HepG2 (cell line): ENCODE data around the gene TM4SF18. TPM values are rescaled to one million over a fixed set of nuclear protein-coding genes. Genes with fewer than 3 reads are reported as not detected.

Source experiments
- E2F2 ChIP-seq: sonication (generic); formaldehyde crosslinking; IDR thresholded peaks from 2 replicates; pipeline ENCODE4 v1.4.0; 2020; ENCODE audit warnings: missing genetic modification reagents, borderline replicate concordance
- FUBP1 ChIP-seq: sonication (generic); formaldehyde crosslinking; IDR thresholded peaks from 2 replicates; pipeline ENCODE4 v1.5.1; 2020; ENCODE audit warnings: missing genetic modification reagents, mild to moderate bottlenecking, borderline replicate concordance
- GATAD2A ChIP-seq: IDR thresholded peaks from 2 replicates; pipeline ENCODE4 v1.6.1; 2016
- GFI1 ChIP-seq: sonication (generic); formaldehyde crosslinking; IDR thresholded peaks from 2 replicates; pipeline ENCODE4 v1.5.0; 2020; ENCODE audit warnings: missing genetic modification reagents, mild to moderate bottlenecking, borderline replicate concordance
- HMG20A ChIP-seq: IDR thresholded peaks from 2 replicates; pipeline ENCODE4 v1.6.1; 2016; ENCODE audit warnings: borderline replicate concordance
- HNRNPUL1 ChIP-seq: fragments of 200-400 bp; formaldehyde crosslinking; IDR thresholded peaks from 2 replicates; pipeline ENCODE4 v1.6.1; 2017; ENCODE audit warnings: low read depth, mild to moderate bottlenecking, low read length, moderate library complexity
- KDM2A ChIP-seq: sonication (generic); formaldehyde crosslinking; IDR thresholded peaks from 2 replicates; pipeline ENCODE4 v1.4.0; 2020; ENCODE audit warnings: low read depth, missing genetic modification reagents, borderline replicate concordance
- KDM4B ChIP-seq: sonication (generic); formaldehyde crosslinking; IDR thresholded peaks from 2 replicates; pipeline ENCODE4 v1.4.0; 2020; ENCODE audit warnings: missing genetic modification reagents
- MEF2D ChIP-seq: sonication (generic); formaldehyde crosslinking; IDR thresholded peaks from 2 replicates; pipeline ENCODE4 v1.5.1; 2020; ENCODE audit warnings: mild to moderate bottlenecking, missing genetic modification reagents
- NR1H2 ChIP-seq: sonication (generic); formaldehyde crosslinking; IDR thresholded peaks from 2 replicates; pipeline ENCODE4 v1.8.1; 2022; ENCODE audit warnings: low read depth, missing genetic modification reagents, borderline replicate concordance
- NR2F6 ChIP-seq, 2 experiments: IDR thresholded peaks; 2 replicates each; pipeline ENCODE4 v1.6.1; 2016; ENCODE audit warnings: antibody characterized with exemption in 1 of 2, mild to moderate bottlenecking in 1 of 2
- POLR2AphosphoS5 ChIP-seq: IDR thresholded peaks from 2 replicates; pipeline ENCODE4 v1.6.1; 2012; ENCODE audit warnings: low read depth, low read length
- REXO4 ChIP-seq: sonication (generic); formaldehyde crosslinking; IDR thresholded peaks from 2 replicates; pipeline ENCODE4 v1.8.0; 2022; ENCODE audit warnings: missing genetic modification reagents, mild to moderate bottlenecking, borderline replicate concordance
- SP1 ChIP-seq, 2 experiments: fragments of 450-650 bp in 1 of 2; sonication (generic) in 1 of 2; formaldehyde crosslinking in 1 of 2; IDR thresholded peaks; 2 replicates each; pipeline versions ENCODE4 v1.4.0 to v1.6.1; 2016 to 2020; ENCODE audit warnings: missing genetic modification reagents in 1 of 2
- SUZ12 ChIP-seq: fragments of 150-350 bp; IDR thresholded peaks from 2 replicates; pipeline ENCODE4 v1.6.1; 2014; ENCODE audit warnings: low read depth, low read length
- ZNF550 ChIP-seq: sonication (generic); formaldehyde crosslinking; IDR thresholded peaks from 2 replicates; pipeline ENCODE4 v1.4.0; 2020; ENCODE audit warnings: mild to moderate bottlenecking, missing genetic modification reagents, borderline replicate concordance
- ZNF607 ChIP-seq: sonication (generic); formaldehyde crosslinking; IDR thresholded peaks from 2 replicates; pipeline ENCODE4 v1.5.1; 2020; ENCODE audit warnings: missing genetic modification reagents, mild to moderate bottlenecking, borderline replicate concordance
- ZNF746 ChIP-seq: sonication (generic); formaldehyde crosslinking; IDR thresholded peaks from 2 replicates; pipeline ENCODE4 v1.8.0; 2022; ENCODE audit warnings: mild to moderate bottlenecking, missing genetic modification reagents
- polyA plus RNA-seq, 8 experiments: library from polyadenylated mRNA; depleted of rRNA in 3 of 8; stranded (reverse) in 7 of 8; unstranded in 1 of 8; fragments of >200 nt; fragmentation: Illumina TruSeq in 4 of 8; extraction: Trizol in 4 of 8; gene quantifications; 2 replicates each; pipeline versions ENCODE4 v1.2.1 to v1.2.3, GENCODE V29; 2011 to 2016; ENCODE audit warnings: low read depth in 4 of 8, missing spikeins in 1 of 8, mixed read lengths in 1 of 8; ENCODE audit not compliant: insufficient read depth in 1 of 8
- total RNA-seq, 5 experiments: library from RNA; depleted of rRNA; stranded (reverse); fragments of >200 nt; fragmentation: Illumina TruSeq; extraction: Trizol; gene quantifications; 2 replicates each; pipeline ENCODE4 v1.2.3, GENCODE V29; 2016; ENCODE audit warnings: low read depth in 1 of 5
- TF ChIP-seq, protein P1 (sequence below): sonication (generic); formaldehyde crosslinking; IDR thresholded peaks from 2 replicates; pipeline ENCODE4 v1.5.0; 2020; ENCODE audit warnings: mild to moderate bottlenecking, missing genetic modification reagents, moderate library complexity
- TF ChIP-seq, protein P2 (sequence below): sonication (generic); formaldehyde crosslinking; IDR thresholded peaks from 2 replicates; pipeline ENCODE4 v1.4.0; 2020; ENCODE audit warnings: mild to moderate bottlenecking, missing genetic modification reagents

The TM4SF18 gene
- total and polyA plus RNA-seq, 2 of the 13 experiments (the other 11 are each of a cell fraction or from before 2014, with no cell fraction given), result 0.15 TPM; not detected in 1

GRCh38 chr3:149368201-149368673 is 34.8 kb upstream of the TM4SF18 start (continued):
- TF ChIP-seq ZNF550, result no peak
- no peak for TF ChIP-seq MEF2D (CRISPR knock-in tag)
- TF ChIP-seq KDM4B, result no peak
- TF ChIP-seq REXO4, result no peak
- no peak for TF ChIP-seq ZNF607 (CRISPR knock-in tag)
- TF ChIP-seq SUZ12, result no peak
- no peak for TF ChIP-seq SP1 (IDR thresholded peaks at IDR 0.05)
- 0 out of 2 replicates have a peak, but pooled peaks have one; percentile 6 for TF ChIP-seq SP1 (CRISPR knock-in tag; IDR thresholded peaks at IDR 0.05)
- TF ChIP-seq ZNF746 (CRISPR knock-in tag), result no peak
- peak; percentile 45; the same call in 1 of the 2 replicates for TF ChIP-seq KDM2A (CRISPR knock-in tag)
- TF ChIP-seq GATAD2A (CRISPR knock-in tag), result peak; percentile 17; the same call in 1 of the 2 replicates
- TF ChIP-seq, protein P1, sequence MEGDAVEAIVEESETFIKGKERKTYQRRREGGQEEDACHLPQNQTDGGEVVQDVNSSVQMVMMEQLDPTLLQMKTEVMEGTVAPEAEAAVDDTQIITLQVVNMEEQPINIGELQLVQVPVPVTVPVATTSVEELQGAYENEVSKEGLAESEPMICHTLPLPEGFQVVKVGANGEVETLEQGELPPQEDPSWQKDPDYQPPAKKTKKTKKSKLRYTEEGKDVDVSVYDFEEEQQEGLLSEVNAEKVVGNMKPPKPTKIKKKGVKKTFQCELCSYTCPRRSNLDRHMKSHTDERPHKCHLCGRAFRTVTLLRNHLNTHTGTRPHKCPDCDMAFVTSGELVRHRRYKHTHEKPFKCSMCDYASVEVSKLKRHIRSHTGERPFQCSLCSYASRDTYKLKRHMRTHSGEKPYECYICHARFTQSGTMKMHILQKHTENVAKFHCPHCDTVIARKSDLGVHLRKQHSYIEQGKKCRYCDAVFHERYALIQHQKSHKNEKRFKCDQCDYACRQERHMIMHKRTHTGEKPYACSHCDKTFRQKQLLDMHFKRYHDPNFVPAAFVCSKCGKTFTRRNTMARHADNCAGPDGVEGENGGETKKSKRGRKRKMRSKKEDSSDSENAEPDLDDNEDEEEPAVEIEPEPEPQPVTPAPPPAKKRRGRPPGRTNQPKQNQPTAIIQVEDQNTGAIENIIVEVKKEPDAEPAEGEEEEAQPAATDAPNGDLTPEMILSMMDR (CRISPR knock-in tag), result peak; percentile 31
- peak; percentile 18; the same call in 1 of the 2 replicates for TF ChIP-seq HNRNPUL1
- TF ChIP-seq E2F2 (CRISPR knock-in tag), result no peak
- TF ChIP-seq, protein P2, sequence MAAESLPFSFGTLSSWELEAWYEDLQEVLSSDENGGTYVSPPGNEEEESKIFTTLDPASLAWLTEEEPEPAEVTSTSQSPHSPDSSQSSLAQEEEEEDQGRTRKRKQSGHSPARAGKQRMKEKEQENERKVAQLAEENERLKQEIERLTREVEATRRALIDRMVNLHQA, result no peak
- no peak for TF ChIP-seq FUBP1 (CRISPR knock-in tag)
- TF ChIP-seq NR1H2 (CRISPR knock-in tag), result no peak
- peak; percentile 71 for TF ChIP-seq POLR2AphosphoS5
- peak; percentile 21; the same call in 1 of the 2 replicates for TF ChIP-seq HMG20A (CRISPR knock-in tag)
- TF ChIP-seq GFI1 (CRISPR knock-in tag), result no peak
- TF ChIP-seq NR2F6 (IDR thresholded peaks at IDR 0.05), result no peak
- no peak for TF ChIP-seq NR2F6 (CRISPR knock-in tag; IDR thresholded peaks at IDR 0.05)
